BE2C (cell line): Measurements from ENCODE around the gene USH2A.

Source experiments
- DNase-seq: peaks from one replicate; pipeline ENCODE4 v3.0.0-alpha.2; 2020
- H3K27me3 ChIP-seq: fragments of 250-450 bp; sonication (Bioruptor Pico); 2 replicates; pipeline ENCODE4 v1.5.1; 2020; ENCODE audit warnings: mild to moderate bottlenecking
- H3K36me3 ChIP-seq: fragments of 250-450 bp; sonication (Bioruptor Pico); 2 replicates; pipeline ENCODE4 v1.5.1; 2020; ENCODE audit warnings: mild to moderate bottlenecking
- H3K4me1 ChIP-seq: fragments of 250-450 bp; sonication (Bioruptor Pico); 2 replicates; pipeline ENCODE4 v1.5.1; 2020
- H3K4me3 ChIP-seq: 2 replicates; pipeline ENCODE4 v1.5.1; 2011; ENCODE audit warnings: low read depth, low read length
- H3K9me3 ChIP-seq: fragments of 250-450 bp; sonication (Bioruptor Pico); 2 replicates; pipeline ENCODE4 v1.5.1; 2020
- TF ChIP-seq, protein P1 (sequence below): IDR thresholded peaks from 2 replicates; pipeline ENCODE4 v1.5.1; 2012; ENCODE audit warnings: mild to moderate bottlenecking, low read depth, low read length

Gene USH2A

DNA sequence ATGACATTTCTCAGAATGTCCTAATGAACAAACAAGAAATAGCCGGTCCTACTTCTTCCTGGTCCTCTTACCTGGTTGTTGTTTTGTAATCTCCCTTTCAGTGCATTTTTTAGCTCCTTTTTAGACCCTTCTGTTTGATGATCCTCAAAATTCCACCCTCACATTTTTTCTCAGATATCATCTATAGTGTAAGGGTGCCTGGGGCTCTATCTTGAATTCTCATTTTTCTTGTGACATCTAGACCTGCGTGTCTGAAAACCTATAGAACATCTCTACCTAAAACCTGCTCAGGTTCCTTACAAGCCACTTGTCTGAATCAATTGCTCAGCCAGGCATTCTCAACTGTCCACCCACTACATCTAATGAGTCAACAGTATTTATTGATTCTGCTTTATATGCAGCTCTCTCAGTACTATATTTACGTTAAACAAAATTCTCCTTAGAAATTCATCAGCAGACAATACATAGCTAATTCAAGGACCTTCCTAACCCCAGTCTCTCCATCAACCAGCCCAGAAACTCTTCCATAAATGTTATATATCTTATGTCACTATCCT is 36.5 kb upstream of the USH2A start:
- TF ChIP-seq, protein P1, sequence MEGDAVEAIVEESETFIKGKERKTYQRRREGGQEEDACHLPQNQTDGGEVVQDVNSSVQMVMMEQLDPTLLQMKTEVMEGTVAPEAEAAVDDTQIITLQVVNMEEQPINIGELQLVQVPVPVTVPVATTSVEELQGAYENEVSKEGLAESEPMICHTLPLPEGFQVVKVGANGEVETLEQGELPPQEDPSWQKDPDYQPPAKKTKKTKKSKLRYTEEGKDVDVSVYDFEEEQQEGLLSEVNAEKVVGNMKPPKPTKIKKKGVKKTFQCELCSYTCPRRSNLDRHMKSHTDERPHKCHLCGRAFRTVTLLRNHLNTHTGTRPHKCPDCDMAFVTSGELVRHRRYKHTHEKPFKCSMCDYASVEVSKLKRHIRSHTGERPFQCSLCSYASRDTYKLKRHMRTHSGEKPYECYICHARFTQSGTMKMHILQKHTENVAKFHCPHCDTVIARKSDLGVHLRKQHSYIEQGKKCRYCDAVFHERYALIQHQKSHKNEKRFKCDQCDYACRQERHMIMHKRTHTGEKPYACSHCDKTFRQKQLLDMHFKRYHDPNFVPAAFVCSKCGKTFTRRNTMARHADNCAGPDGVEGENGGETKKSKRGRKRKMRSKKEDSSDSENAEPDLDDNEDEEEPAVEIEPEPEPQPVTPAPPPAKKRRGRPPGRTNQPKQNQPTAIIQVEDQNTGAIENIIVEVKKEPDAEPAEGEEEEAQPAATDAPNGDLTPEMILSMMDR: no peak
- Histone ChIP-seq H3K9me3 (no peaks in the 10 kb centered on the region), H3K4me1 (peaks cover 10% of the 10 kb centered on the region), H3K36me3 (no peaks in the 10 kb centered on the region), H3K4me3 (no peak overlapping the region), H3K27me3 (no peaks in the 10 kb centered on the region)
- DNase-seq: no peak

DNA sequence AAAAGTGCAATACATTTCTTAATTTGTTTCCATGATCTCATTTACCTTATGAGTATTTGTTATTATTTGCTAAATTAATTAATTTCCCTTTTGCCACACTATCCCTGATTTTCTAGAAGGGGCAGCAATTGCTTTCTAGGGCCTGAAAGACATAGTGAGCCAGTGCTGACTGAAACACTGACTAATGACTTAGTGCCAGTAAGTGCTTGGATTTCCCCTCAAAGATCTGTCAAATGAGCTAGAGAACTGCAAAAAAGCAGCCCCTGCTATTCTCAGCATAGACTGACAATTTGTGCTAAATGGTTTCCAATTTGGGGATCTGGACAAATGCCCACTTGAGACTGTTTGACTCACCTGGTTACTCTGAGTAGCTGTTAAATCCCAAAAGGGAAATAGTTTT is 35.6 kb upstream of the USH2A start:
- no peak for DNase-seq
- no peaks in the 10 kb centered on the region for H3K36me3 ChIP-seq
- H3K4me1 ChIP-seq: peaks cover 19% of the 10 kb centered on the region
- TF ChIP-seq, protein P1: no peak
- H3K4me3 ChIP-seq: no peak overlapping the region
- H3K9me3 ChIP-seq: no peaks in the 10 kb centered on the region
- H3K27me3 ChIP-seq: no peaks in the 10 kb centered on the region

GRCh38 chr1:216457356-216457755 is 34.1 kb upstream of the USH2A start:
- Histone ChIP-seq H3K9me3 (no peaks in the 10 kb centered on the region), H3K36me3 (no peaks in the 10 kb centered on the region), H3K27me3 (no peaks in the 10 kb centered on the region), H3K4me3 (no peak overlapping the region), H3K4me1 (peaks cover 26% of the 10 kb centered on the region)
- TF ChIP-seq, protein P1: no peak
- DNase-seq: no peak

DNA sequence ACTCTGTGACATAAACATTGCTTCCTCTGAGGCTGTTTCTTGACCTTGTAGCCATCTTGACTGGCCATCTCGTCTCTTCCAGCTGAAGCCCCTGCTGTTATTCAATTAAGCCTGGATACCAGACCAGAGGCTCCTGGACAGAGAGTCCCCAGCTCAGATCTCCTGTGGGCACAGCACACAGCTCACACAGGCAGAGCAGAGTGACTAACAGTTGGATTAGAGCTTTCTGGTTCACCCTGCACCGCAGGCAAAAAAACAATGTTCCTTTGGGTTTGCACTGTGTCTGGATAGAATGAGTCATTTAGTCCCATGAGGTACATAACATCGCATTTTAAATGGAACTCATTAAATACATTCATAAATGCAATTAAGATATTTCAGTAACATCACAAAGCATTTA is 33.4 kb upstream of the USH2A start:
- Histone ChIP-seq H3K4me3 (no peak overlapping the region), H3K9me3 (no peaks in the 10 kb centered on the region), H3K36me3 (no peaks in the 10 kb centered on the region), H3K4me1 (peaks cover 26% of the 10 kb centered on the region), H3K27me3 (no peaks in the 10 kb centered on the region)
- TF ChIP-seq, protein P1: no peak
- DNase-seq: peak; percentile 87

DNA sequence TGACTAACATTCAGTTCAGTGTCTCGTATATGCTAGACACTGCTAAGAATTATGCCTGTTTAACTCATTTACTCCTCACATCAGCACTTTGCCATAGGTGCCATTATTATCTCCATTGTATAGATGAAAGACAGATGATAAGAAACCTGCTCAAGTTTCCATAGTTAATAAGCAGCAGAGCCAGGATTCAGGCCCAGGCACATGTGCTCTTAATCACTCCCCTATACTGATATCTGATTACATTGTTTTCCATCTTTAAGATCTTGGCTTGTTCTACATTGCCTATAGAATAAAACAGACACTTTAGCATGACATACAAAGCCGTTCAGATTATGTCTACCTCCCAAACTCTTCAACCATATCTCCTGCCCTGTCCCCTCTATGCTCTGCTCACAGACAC is 30.5 kb upstream of the USH2A start:
- no peaks in the 10 kb centered on the region for H3K36me3 ChIP-seq
- H3K9me3 ChIP-seq: no peaks in the 10 kb centered on the region
- TF ChIP-seq, protein P1: no peak
- DNase-seq: no peak
- H3K27me3 ChIP-seq: no peaks in the 10 kb centered on the region
- no peak overlapping the region for H3K4me3 ChIP-seq
- H3K4me1 ChIP-seq: peaks cover 23% of the 10 kb centered on the region

GRCh38 chr1:216450227-216450626 is 27.0 kb upstream of the USH2A start:
- TF ChIP-seq, protein P1: no peak
- no peaks in the 10 kb centered on the region for H3K9me3 ChIP-seq
- no peak for DNase-seq
- no peak overlapping the region for H3K4me3 ChIP-seq
- no peaks in the 10 kb centered on the region for H3K36me3 ChIP-seq
- peaks cover 32% of the 10 kb centered on the region for H3K4me1 ChIP-seq
- H3K27me3 ChIP-seq: no peaks in the 10 kb centered on the region
